Astrocyte (in vitro differentiated cells and primary cell): ENCODE measurements around the gene PDSS2. TPM values are rescaled to one million over a fixed set of nuclear protein-coding genes. Genes with fewer than 3 reads are reported as not detected.

Experiments
- DNase-seq: peaks from one replicate; pipeline ENCODE4 v3.0.0-alpha.2; 2010; ENCODE audit warnings: low read depth
- FAIRE-seq: peaks from 2 replicates; lab custom pipeline; 2011; peaks lifted over from hg19 to GRCh38; lab: Jason Lieb, UNC
- H2AFZ ChIP-seq: 2 replicates; pipeline ENCODE4 v1.6.0; 2012; ENCODE audit warnings: low read depth, low read length, inconsistent platforms
- H3K27ac ChIP-seq: 2 replicates; pipeline ENCODE4 v1.5.1; 2011; ENCODE audit warnings: low read depth, low read length, inconsistent platforms
- H3K27me3 ChIP-seq: 2 replicates; pipeline ENCODE4 v1.6.0; 2011; ENCODE audit warnings: low read length, inconsistent platforms; ENCODE audit not compliant: insufficient read depth
- H3K36me3 ChIP-seq: 2 replicates; pipeline ENCODE4 v1.5.1; 2011; ENCODE audit warnings: low read length, inconsistent platforms; ENCODE audit not compliant: insufficient read depth
- H3K4me1 ChIP-seq: 2 replicates; pipeline ENCODE4 v1.5.1; 2011; ENCODE audit warnings: low read length, inconsistent platforms; ENCODE audit not compliant: insufficient read depth
- H3K4me2 ChIP-seq: 2 replicates; pipeline ENCODE4 v1.6.0; 2012; ENCODE audit warnings: low read length, inconsistent platforms
- H3K4me3 ChIP-seq: 2 replicates; pipeline ENCODE4 v1.5.1; 2011; ENCODE audit warnings: low read depth, mild to moderate bottlenecking, low read length, inconsistent platforms; ENCODE audit not compliant: insufficient read depth
- H3K79me2 ChIP-seq: 2 replicates; pipeline ENCODE4 v1.6.0; 2012; ENCODE audit warnings: mild to moderate bottlenecking, low read length, inconsistent platforms; ENCODE audit not compliant: insufficient read depth
- H3K9ac ChIP-seq: 2 replicates; pipeline ENCODE4 v1.6.0; 2012; ENCODE audit warnings: mild to moderate bottlenecking, low read length, inconsistent platforms
- H3K9me3 ChIP-seq: 2 replicates; pipeline ENCODE4 v1.5.1; 2012; ENCODE audit warnings: low read depth, mild to moderate bottlenecking, low read length, inconsistent platforms; ENCODE audit not compliant: insufficient read depth
- H4K20me1 ChIP-seq: 2 replicates; pipeline ENCODE4 v1.6.0; 2012; ENCODE audit warnings: low read length, inconsistent platforms; ENCODE audit not compliant: insufficient read depth
- H3K27ac Mint-ChIP-seq: one replicate; pipeline ENCODE4 v1.8.0; 2021; ENCODE audit warnings: mild to moderate bottlenecking, mixed read lengths; ENCODE audit not compliant: unreplicated experiment
- H3K27me3 Mint-ChIP-seq: one replicate; pipeline ENCODE4 v1.8.0; 2021; ENCODE audit warnings: low read depth, mixed read lengths; ENCODE audit not compliant: unreplicated experiment
- H3K36me3 Mint-ChIP-seq: one replicate; pipeline ENCODE4 v1.8.0; 2021; ENCODE audit warnings: low read depth, mixed read lengths; ENCODE audit not compliant: unreplicated experiment
- H3K4me1 Mint-ChIP-seq: one replicate; pipeline ENCODE4 v1.8.0; 2021; ENCODE audit warnings: low read depth, mixed read lengths; ENCODE audit not compliant: unreplicated experiment
- H3K4me3 Mint-ChIP-seq: one replicate; pipeline ENCODE4 v1.8.0; 2021; ENCODE audit warnings: mild to moderate bottlenecking, moderate library complexity, mixed read lengths; ENCODE audit not compliant: unreplicated experiment
- H3K9me3 Mint-ChIP-seq: one replicate; pipeline ENCODE4 v1.8.0; 2021; ENCODE audit warnings: mild to moderate bottlenecking, mixed read lengths; ENCODE audit not compliant: unreplicated experiment
- EZH2 ChIP-seq: IDR thresholded peaks from 2 replicates; pipeline ENCODE4 v1.6.1; 2012; ENCODE audit warnings: mild to moderate bottlenecking, low read length, inconsistent platforms; ENCODE audit not compliant: insufficient read depth
- total RNA-seq: library from RNA; stranded (reverse); gene quantifications from 2 replicates; pipeline ENCODE4 v1.2.1, GENCODE V29; 2021
- TF ChIP-seq, protein P1 (sequence below): IDR thresholded peaks from 2 replicates; pipeline ENCODE4 v1.5.1; 2011; ENCODE audit warnings: low read depth, mild to moderate bottlenecking, inconsistent platforms, low read length, moderate library complexity; ENCODE audit not compliant: insufficient read depth

PDSS2 gene
- total RNA-seq, 1 donor from 2014 or later: 7.7 TPM

GRCh38 chr6:107418118-107418517, 41.2 kb downstream of the PDSS2 start:
- Histone ChIP-seq H2AFZ (no peak overlapping the region), H3K27ac (no peak overlapping the region), H3K9me3 (no peaks in the 10 kb centered on the region), H3K79me2 (no peaks in the 10 kb centered on the region), H3K4me3 (no peak overlapping the region), H4K20me1 (peaks cover 11% of the 10 kb centered on the region), H3K9ac (no peak overlapping the region), H3K4me1 (no peaks in the 10 kb centered on the region), H3K36me3 (no peaks in the 10 kb centered on the region), H3K4me2 (no peak overlapping the region), H3K27me3 (no peaks in the 10 kb centered on the region)
- FAIRE-seq (no peak), DNase-seq (no peak)
- TF ChIP-seq, protein P1, sequence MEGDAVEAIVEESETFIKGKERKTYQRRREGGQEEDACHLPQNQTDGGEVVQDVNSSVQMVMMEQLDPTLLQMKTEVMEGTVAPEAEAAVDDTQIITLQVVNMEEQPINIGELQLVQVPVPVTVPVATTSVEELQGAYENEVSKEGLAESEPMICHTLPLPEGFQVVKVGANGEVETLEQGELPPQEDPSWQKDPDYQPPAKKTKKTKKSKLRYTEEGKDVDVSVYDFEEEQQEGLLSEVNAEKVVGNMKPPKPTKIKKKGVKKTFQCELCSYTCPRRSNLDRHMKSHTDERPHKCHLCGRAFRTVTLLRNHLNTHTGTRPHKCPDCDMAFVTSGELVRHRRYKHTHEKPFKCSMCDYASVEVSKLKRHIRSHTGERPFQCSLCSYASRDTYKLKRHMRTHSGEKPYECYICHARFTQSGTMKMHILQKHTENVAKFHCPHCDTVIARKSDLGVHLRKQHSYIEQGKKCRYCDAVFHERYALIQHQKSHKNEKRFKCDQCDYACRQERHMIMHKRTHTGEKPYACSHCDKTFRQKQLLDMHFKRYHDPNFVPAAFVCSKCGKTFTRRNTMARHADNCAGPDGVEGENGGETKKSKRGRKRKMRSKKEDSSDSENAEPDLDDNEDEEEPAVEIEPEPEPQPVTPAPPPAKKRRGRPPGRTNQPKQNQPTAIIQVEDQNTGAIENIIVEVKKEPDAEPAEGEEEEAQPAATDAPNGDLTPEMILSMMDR: peak; percentile 18
- no peak for TF ChIP-seq EZH2
- peaks cover 3% of the 10 kb centered on the region for H3K4me1 Mint-ChIP-seq
- no peaks in the 10 kb centered on the region for H3K36me3 Mint-ChIP-seq
- H3K27ac Mint-ChIP-seq: no peak overlapping the region
- no peaks in the 10 kb centered on the region for H3K9me3 Mint-ChIP-seq
- H3K4me3 Mint-ChIP-seq: no peak overlapping the region
- H3K27me3 Mint-ChIP-seq: no peaks in the 10 kb centered on the region

DNA sequence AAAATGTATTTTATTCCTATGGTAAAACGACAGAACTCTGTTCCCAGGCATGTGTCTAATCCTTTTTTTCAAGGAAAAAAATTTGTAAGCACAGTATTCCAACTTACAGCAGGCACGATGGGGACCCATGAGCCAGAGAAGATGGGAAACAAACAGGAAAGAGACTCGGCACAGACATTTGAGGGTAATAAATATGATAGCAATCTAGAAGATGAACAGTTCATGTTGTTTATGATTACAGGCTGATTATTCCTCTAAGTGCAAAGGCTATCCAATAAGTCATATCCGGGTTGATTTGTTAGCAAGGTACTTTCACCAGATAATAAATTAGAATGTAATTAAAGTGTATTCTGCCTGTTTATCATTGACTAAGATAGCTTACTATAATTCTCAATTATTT, 43.2 kb downstream of the PDSS2 start:
- Mint-ChIP-seq H3K27me3 (no peaks in the 10 kb centered on the region), H3K36me3 (no peaks in the 10 kb centered on the region), H3K4me3 (no peak overlapping the region), H3K4me1 (peaks cover 3% of the 10 kb centered on the region), H3K27ac (no peak overlapping the region), H3K9me3 (no peaks in the 10 kb centered on the region)
- FAIRE-seq (no peak), DNase-seq (no peak)
- Histone ChIP-seq H3K27ac (no peak overlapping the region), H3K36me3 (no peaks in the 10 kb centered on the region), H4K20me1 (peaks cover 11% of the 10 kb centered on the region), H3K9ac (no peak overlapping the region), H3K4me3 (no peak overlapping the region), H3K79me2 (no peaks in the 10 kb centered on the region), H3K4me1 (no peaks in the 10 kb centered on the region), H3K27me3 (no peaks in the 10 kb centered on the region), H3K9me3 (no peaks in the 10 kb centered on the region), H3K4me2 (no peak overlapping the region), H2AFZ (no peak overlapping the region)
- TF ChIP-seq EZH2: no peak
- TF ChIP-seq, protein P1: no peak

GRCh38 chr6:107413966-107414645, 45.3 kb downstream of the PDSS2 start:
- H3K4me3 Mint-ChIP-seq: no peak overlapping the region
- DNase-seq (no peak), FAIRE-seq (no peak)
- Histone ChIP-seq H3K4me1 (no peaks in the 10 kb centered on the region), H3K79me2 (no peaks in the 10 kb centered on the region), H3K4me3 (no peak overlapping the region), H3K4me2 (no peak overlapping the region), H3K9ac (no peak overlapping the region), H3K27me3 (no peaks in the 10 kb centered on the region), H3K27ac (no peak overlapping the region), H3K36me3 (no peaks in the 10 kb centered on the region), H2AFZ (no peak overlapping the region), H3K9me3 (no peaks in the 10 kb centered on the region), H4K20me1 (peaks cover 11% of the 10 kb centered on the region)
- H3K27me3 Mint-ChIP-seq: no peaks in the 10 kb centered on the region
- peaks cover 3% of the 10 kb centered on the region for H3K4me1 Mint-ChIP-seq
- TF ChIP-seq, protein P1: no peak
- TF ChIP-seq EZH2: no peak
- H3K36me3 Mint-ChIP-seq: no peaks in the 10 kb centered on the region
- H3K27ac Mint-ChIP-seq: no peak overlapping the region
- no peaks in the 10 kb centered on the region for H3K9me3 Mint-ChIP-seq
